ENCODE data around the gene ETV6.

DNA sequence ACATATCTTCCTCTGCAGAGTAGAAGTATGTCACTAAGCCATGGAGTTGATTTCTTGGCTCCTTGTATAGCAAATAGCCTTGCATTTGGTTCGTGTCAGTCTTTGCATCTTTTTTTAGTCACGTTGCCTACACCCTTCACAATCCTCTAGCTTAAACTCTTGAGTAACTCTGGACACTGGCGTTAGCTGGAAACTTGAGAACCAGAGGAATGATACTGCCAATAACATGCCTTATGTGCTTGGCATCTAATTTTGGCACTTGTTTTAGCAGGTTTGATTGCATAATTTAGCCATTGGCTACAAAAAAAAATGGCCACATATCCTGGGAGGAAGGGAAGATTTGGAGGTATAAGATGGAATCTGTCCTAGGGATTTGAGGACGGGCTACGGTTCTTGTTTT lies 136.2 kb downstream of the ETV6 start:
- TF ChIP-seq, protein P1, sequence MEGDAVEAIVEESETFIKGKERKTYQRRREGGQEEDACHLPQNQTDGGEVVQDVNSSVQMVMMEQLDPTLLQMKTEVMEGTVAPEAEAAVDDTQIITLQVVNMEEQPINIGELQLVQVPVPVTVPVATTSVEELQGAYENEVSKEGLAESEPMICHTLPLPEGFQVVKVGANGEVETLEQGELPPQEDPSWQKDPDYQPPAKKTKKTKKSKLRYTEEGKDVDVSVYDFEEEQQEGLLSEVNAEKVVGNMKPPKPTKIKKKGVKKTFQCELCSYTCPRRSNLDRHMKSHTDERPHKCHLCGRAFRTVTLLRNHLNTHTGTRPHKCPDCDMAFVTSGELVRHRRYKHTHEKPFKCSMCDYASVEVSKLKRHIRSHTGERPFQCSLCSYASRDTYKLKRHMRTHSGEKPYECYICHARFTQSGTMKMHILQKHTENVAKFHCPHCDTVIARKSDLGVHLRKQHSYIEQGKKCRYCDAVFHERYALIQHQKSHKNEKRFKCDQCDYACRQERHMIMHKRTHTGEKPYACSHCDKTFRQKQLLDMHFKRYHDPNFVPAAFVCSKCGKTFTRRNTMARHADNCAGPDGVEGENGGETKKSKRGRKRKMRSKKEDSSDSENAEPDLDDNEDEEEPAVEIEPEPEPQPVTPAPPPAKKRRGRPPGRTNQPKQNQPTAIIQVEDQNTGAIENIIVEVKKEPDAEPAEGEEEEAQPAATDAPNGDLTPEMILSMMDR (conservative IDR thresholded peaks at IDR 0.05; ENCODE audit: low read length): no peak
- TF ChIP-seq EZH2phosphoT487 (IDR thresholded peaks at IDR 0.05; ENCODE audit: borderline replicate concordance, low read depth, low read length): no peak
